Aorta (tissue), 5 donors: ENCODE data around the gene RIT2. TPM values are rescaled to one million over a fixed set of nuclear protein-coding genes. Genes with fewer than 3 reads are reported as not detected.

ENCODE experiments used
- ATAC-seq: fragments of 200-7000 bp; cut with Tn5 transposase; one replicate; pipeline ENCODE4 v1.9.1; 2022; ENCODE audit warnings: moderate library complexity; ENCODE audit not compliant: low FRiP score
- DNase-seq, 2 donors: peaks; one replicate each; pipeline ENCODE4 v3.0.0-alpha.2; 2020
- H3K27ac ChIP-seq, 2 donors: one replicate each; pipeline ENCODE4 v1.5.1; 2013; ENCODE audit warnings: low read length in 2 of 2, mild to moderate bottlenecking in 2 of 2, moderate library complexity in 2 of 2, control low read depth in 1 of 2, inconsistent platforms in 1 of 2, low read depth in 1 of 2
- H3K27me3 ChIP-seq, 2 donors: one replicate each; pipeline ENCODE4 v1.6.1; 2013; ENCODE audit warnings: control low read depth in 1 of 2, low read length in 1 of 2, mild to moderate bottlenecking in 1 of 2, moderate library complexity in 1 of 2; ENCODE audit not compliant: insufficient read depth in 2 of 2, control insufficient read depth in 1 of 2
- H3K36me3 ChIP-seq, 2 donors: one replicate each; pipeline ENCODE4 v1.6.1; 2013; ENCODE audit warnings: control low read depth in 1 of 2, low read length in 1 of 2, mild to moderate bottlenecking in 1 of 2; ENCODE audit not compliant: insufficient read depth in 2 of 2, control insufficient read depth in 1 of 2
- H3K4me1 ChIP-seq, 2 donors: one replicate each; pipeline ENCODE4 v1.6.1; 2013; ENCODE audit warnings: low read length in 2 of 2, control low read depth in 1 of 2, mild to moderate bottlenecking in 1 of 2, moderate library complexity in 1 of 2; ENCODE audit not compliant: insufficient read depth in 2 of 2, control insufficient read depth in 1 of 2
- H3K4me3 ChIP-seq, 2 donors: one replicate each; pipeline ENCODE4 v1.5.1; 2013; ENCODE audit warnings: low read length in 2 of 2, control low read depth in 1 of 2, mild to moderate bottlenecking in 1 of 2
- H3K9me3 ChIP-seq: one replicate; pipeline ENCODE4 v1.6.1; 2013; ENCODE audit warnings: mild to moderate bottlenecking, low read length; ENCODE audit not compliant: control insufficient read depth
- WGBS, 2 donors: extraction: QIAGEN DNeasy Blood & Tissue Kit; methylation state at CpG; one replicate each; pipeline ENCODE4 v1.1.7; 2013; 5-methylcytosine and 5-hydroxymethylcytosine counted together
- intact Hi-C, 2 donors: fragments of 100-400 bp; cut with DNase I; formaldehyde crosslinking; loops; one replicate each; pipeline versions ENCODE4 v1.14.2 to v1.15.0; 2022
- polyA plus RNA-seq, 2 donors: library from polyadenylated mRNA; stranded (reverse); fragments of 200-250 nt; gene quantifications; one replicate each; pipeline ENCODE4 v1.2.3, GENCODE V29; 2013
- total RNA-seq, 2 donors: library from RNA; stranded (reverse); fragmentation: NEBNext Ultra II Directional; extraction: Animal tissue kit (Norgen Biotek cat#: 25700); gene quantifications; one replicate each; pipeline ENCODE4 v1.2.1, GENCODE V29; 2021
- donor health status: healthy with polysubstance abuse.
- donor health status: Bipolar disorder and iron deficiency.
- donor health status: DM: no; HTN: no; CAD: no.
- donor health status: DM: no; HTN: no; CAD: no.
- donor health status: DM: yes; HTN: yes; CAD: no.

The RIT2 gene
- total and polyA plus RNA-seq, 4 donors = 2.9 TPM; not detected in 3

- intact Hi-C loops = no loop called here
- Histone ChIP-seq H3K27me3 (no peaks in the 10 kb centered on the region), H3K9me3 (peaks cover 3% of the 10 kb centered on the region), H3K27ac (no peak overlapping the region), H3K36me3 (no peaks in the 10 kb centered on the region), H3K4me3 (no peak overlapping the region), H3K4me1 (no peaks in the 10 kb centered on the region)
- 78 to 86% methylated on average over 2 of the region's 2 CpGs for WGBS, 2 donors
- no peak for ATAC-seq
- no peak for DNase-seq
These were observed 173.6 kb downstream of the RIT2 start for GRCh38 chr18:42941860-42942259.

DNA sequence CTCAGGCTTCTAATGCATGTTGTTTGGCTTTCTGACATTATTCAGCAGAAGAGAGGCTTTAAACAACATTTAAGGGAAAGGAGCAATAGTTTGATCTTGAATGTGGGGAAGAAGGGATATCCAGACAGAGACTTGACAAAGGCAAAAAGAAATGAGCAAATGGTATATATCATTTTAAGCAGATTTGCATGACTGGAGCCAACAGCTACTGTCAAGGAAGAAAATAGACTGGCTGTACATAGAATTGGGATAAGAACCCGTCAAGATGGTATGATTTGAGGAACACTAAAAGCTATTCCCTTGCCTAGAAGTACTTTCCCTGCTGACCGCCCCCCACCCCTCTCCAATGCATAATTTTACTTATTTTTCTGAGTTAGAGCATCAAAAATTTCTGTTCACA lies 174.5 kb downstream of the RIT2 start:
- no peak for DNase-seq
- no peaks in the 10 kb centered on the region for H3K27me3 ChIP-seq
- WGBS, 2 donors = 66 to 68% methylated on average over 2 of the region's 2 CpGs

GRCh38 chr18:42937436-42937835 lies 178.0 kb downstream of the RIT2 start:
- DNase-seq (no peak), ATAC-seq (no peak)
- WGBS, 2 donors = 88 to 91% methylated on average over 2 of the region's 2 CpGs
- H3K27me3 ChIP-seq = no peaks in the 10 kb centered on the region
- no peak overlapping the region for H3K27ac ChIP-seq
- H3K9me3 ChIP-seq = no peaks in the 10 kb centered on the region
- H3K36me3 ChIP-seq = no peaks in the 10 kb centered on the region
- H3K4me3 ChIP-seq = no peak overlapping the region
- intact Hi-C loops = no loop called here
- H3K4me1 ChIP-seq = no peaks in the 10 kb centered on the region

More for the DNA sequence above, 174.5 kb downstream of the RIT2 start:
- no peak for ATAC-seq
- peaks cover 3% of the 10 kb centered on the region for H3K9me3 ChIP-seq
- no peak overlapping the region for H3K4me3 ChIP-seq
- H3K4me1 ChIP-seq = no peaks in the 10 kb centered on the region
- no peak overlapping the region for H3K27ac ChIP-seq
- intact Hi-C loops = no loop called here
- no peaks in the 10 kb centered on the region for H3K36me3 ChIP-seq

GRCh38 chr18:42936289-42936688 lies 179.2 kb downstream of the RIT2 start:
- 48 to 50% methylated on average over 2 of the region's 2 CpGs for WGBS, 2 donors
- Histone ChIP-seq H3K9me3 (no peaks in the 10 kb centered on the region), H3K27me3 (no peaks in the 10 kb centered on the region), H3K4me3 (no peak overlapping the region), H3K27ac (no peak overlapping the region), H3K4me1 (no peaks in the 10 kb centered on the region), H3K36me3 (no peaks in the 10 kb centered on the region)
- intact Hi-C loops = no loop called here
- DNase-seq (no peak), ATAC-seq (no peak)

DNA sequence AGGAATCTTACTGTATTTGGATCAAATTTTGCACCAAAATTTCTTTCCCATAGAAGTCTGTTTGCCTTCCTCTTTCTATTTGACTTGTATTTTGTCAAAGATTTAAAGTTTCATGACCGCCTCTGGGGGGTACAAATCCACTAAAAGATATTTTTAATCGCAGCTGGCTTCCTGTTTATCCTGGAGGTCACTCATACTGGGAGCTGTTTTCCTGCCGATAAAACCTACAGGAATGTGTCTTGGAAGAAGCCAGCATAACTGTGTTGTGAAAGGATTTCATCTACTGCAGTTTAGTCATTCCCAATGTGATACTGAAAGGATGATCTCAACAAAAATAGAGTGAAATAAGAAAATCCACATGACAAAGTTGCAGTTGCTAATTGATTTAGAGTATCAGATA lies 184.0 kb downstream of the RIT2 start:
- Histone ChIP-seq H3K4me3 (no peak overlapping the region), H3K4me1 (no peaks in the 10 kb centered on the region), H3K27me3 (no peaks in the 10 kb centered on the region), H3K9me3 (no peaks in the 10 kb centered on the region), H3K27ac (no peak overlapping the region), H3K36me3 (no peaks in the 10 kb centered on the region)
- DNase-seq = no peak
- no peak for ATAC-seq
- intact Hi-C loops = no loop called here
- 0 to 2% methylated on average over 3 of the region's 3 CpGs for WGBS, 2 donors

- 86 to 88% methylated on average over 3 of the region's 3 CpGs for WGBS, 2 donors
- DNase-seq (no peak), ATAC-seq (no peak)
- Histone ChIP-seq H3K9me3 (no peaks in the 10 kb centered on the region), H3K27ac (no peak overlapping the region), H3K4me3 (no peak overlapping the region), H3K4me1 (no peaks in the 10 kb centered on the region), H3K36me3 (no peaks in the 10 kb centered on the region), H3K27me3 (no peaks in the 10 kb centered on the region)
- intact Hi-C loops = no loop called here
These were observed 185.6 kb downstream of the RIT2 start for GRCh38 chr18:42929857-42930256.

- no peak for DNase-seq
- Histone ChIP-seq H3K4me1 (no peaks in the 10 kb centered on the region), H3K36me3 (no peaks in the 10 kb centered on the region), H3K9me3 (no peaks in the 10 kb centered on the region), H3K4me3 (no peak overlapping the region), H3K27ac (no peak overlapping the region), H3K27me3 (no peaks in the 10 kb centered on the region)
- ATAC-seq = no peak
- intact Hi-C loops = no loop called here
- WGBS, 2 donors = 91 to 93% methylated on average over 1 of the region's 1 CpG
These were observed 186.3 kb downstream of the RIT2 start for GRCh38 chr18:42929181-42929580.

DNA sequence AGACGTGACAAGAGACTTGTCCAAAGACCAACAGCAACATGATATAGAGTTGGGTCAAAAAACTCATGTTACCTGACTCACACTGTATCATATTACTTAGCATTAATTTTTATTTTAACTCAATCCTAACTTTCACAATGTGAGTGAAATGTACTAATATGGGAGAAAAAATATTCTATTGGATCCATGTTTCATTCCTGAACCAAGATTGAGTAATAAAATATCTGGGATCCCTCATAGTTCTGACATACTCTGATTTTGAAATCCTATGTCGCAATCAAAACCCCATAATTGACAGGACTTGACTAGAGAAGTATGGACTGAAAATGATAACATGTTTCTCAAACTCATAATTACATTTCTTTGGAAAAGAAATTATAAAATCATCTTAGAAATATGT lies 190.4 kb downstream of the RIT2 start:
- H3K9me3 ChIP-seq = no peaks in the 10 kb centered on the region
- no peak overlapping the region for H3K27ac ChIP-seq
- intact Hi-C loops = no loop called here
- H3K36me3 ChIP-seq = no peaks in the 10 kb centered on the region
- WGBS, 2 donors = 67 to 70% methylated on average over 2 of the region's 2 CpGs
- no peak for ATAC-seq
- no peaks in the 10 kb centered on the region for H3K4me1 ChIP-seq
- DNase-seq = no peak
- H3K4me3 ChIP-seq = no peak overlapping the region
- no peaks in the 10 kb centered on the region for H3K27me3 ChIP-seq

GRCh38 chr18:42922363-42922762 lies 193.1 kb downstream of the RIT2 start:
- 83 to 84% methylated on average over 3 of the region's 3 CpGs for WGBS, 2 donors
- Histone ChIP-seq H3K9me3 (no peaks in the 10 kb centered on the region), H3K27ac (no peak overlapping the region), H3K4me3 (no peak overlapping the region), H3K27me3 (no peaks in the 10 kb centered on the region), H3K36me3 (no peaks in the 10 kb centered on the region), H3K4me1 (no peaks in the 10 kb centered on the region)
- intact Hi-C loops = no loop called here
- DNase-seq (no peak), ATAC-seq (no peak)
